ENCODE results near the gene TRIM26.

- TF ChIP-seq CTCF (IDR thresholded peaks at IDR 0.05; ENCODE audit: low read depth, low read length, poor library complexity, severe bottlenecking) = no peak
- no peak for TF ChIP-seq EZH2phosphoT487 (IDR thresholded peaks at IDR 0.05; ENCODE audit: borderline replicate concordance, low read length)
Measured at GRCh38 chr6:30168741-30169140, 44.5 kb downstream of the TRIM26 start.

Data from DOHH2 (cell line).